Left lung (tissue), 10 donors: ENCODE results near the gene CBX5. TPM values are rescaled to one million over a fixed set of nuclear protein-coding genes. Genes with fewer than 3 reads are reported as not detected.
A peak's percentile ranks its signal among the peaks of the same experiment; 100 is the strongest.
"Not testable (repeated sequence)": the region's sequence is repeated elsewhere in the genome, so short reads cannot be mapped to it uniquely, and the experiment has no call there.

Experiments used
- ATAC-seq: fragments of 200-7000 bp; cut with Tn5 transposase; one replicate; pipeline ENCODE4 v1.9.1; 2020; ENCODE audit warnings: moderate library complexity
- DNase-seq, 4 donors: peaks; one replicate each; pipeline ENCODE4 v3.0.0-alpha.2; 2013 to 2020
- H3K27ac ChIP-seq, 2 donors: fragments of 200-600 bp; sonication (generic) in 1 of 2; one replicate each; pipeline versions ENCODE4 v1.5.0 to v1.8.0; 2020 to 2021
- H3K27me3 ChIP-seq, 2 donors: fragments of 200-600 bp; sonication (generic) in 1 of 2; one replicate each; pipeline versions ENCODE4 v1.5.0 to v1.8.0; 2020 to 2021
- H3K36me3 ChIP-seq, 2 donors: fragments of 200-600 bp; sonication (generic) in 1 of 2; one replicate each; pipeline versions ENCODE4 v1.5.0 to v1.8.0; 2020 to 2021
- H3K4me1 ChIP-seq, 2 donors: fragments of 200-600 bp; one replicate each; pipeline ENCODE4 v1.8.0; 2021
- H3K4me3 ChIP-seq, 2 donors: fragments of 200-600 bp; sonication (generic) in 1 of 2; one replicate each; pipeline versions ENCODE4 v1.5.0 to v1.8.0; 2020 to 2021; ENCODE audit warnings: mild to moderate bottlenecking in 1 of 2
- H3K9me3 ChIP-seq, 2 donors: fragments of 200-600 bp; sonication (generic) in 1 of 2; one replicate each; pipeline versions ENCODE4 v1.5.0 to v1.8.0; 2020 to 2021
- CTCF ChIP-seq, 2 donors: fragments of 200-600 bp; sonication (generic) in 1 of 2; IDR thresholded peaks; one replicate each; pipeline versions ENCODE4 v1.5.0 to v1.8.0; 2021; ENCODE audit warnings: antibody characterized with exemption in 2 of 2
- intact Hi-C, 2 donors: fragments of 100-400 bp; cut with DNase I; formaldehyde crosslinking; loops; one replicate each; pipeline versions ENCODE4 v1.11.2 to v1.14.2; 2022
- polyA plus RNA-seq, 6 donors: library from polyadenylated mRNA; unstranded; fragments of 120-200 nt; gene quantifications; one replicate each; pipeline ENCODE4 v1.2.1, GENCODE V29; 2013; ENCODE audit not compliant: insufficient read length in 6 of 6
- total RNA-seq, 2 donors: library from RNA; stranded (reverse); fragmentation: NEBNext Ultra II Directional; extraction: Animal tissue kit (Norgen Biotek cat#: 25700); gene quantifications; one replicate each; pipeline ENCODE4 v1.2.1, GENCODE V29; 2021
- donor health status: DM: no; HTN: yes; CAD: no.
- donor health status: DM: no; HTN: no; CAD: no.

CBX5 gene
- total and polyA plus RNA-seq, 8 donors, result 69.8 to 134 (median 113) TPM

- no peak for ATAC-seq
- peaks cover 38 to 76% of the 10 kb centered on the region in 2 donors for H3K4me1 ChIP-seq
- H3K4me3 ChIP-seq, result peak overlapping the region in 1 of 2 donors; percentile 90
- H3K9me3 ChIP-seq, result no peaks in the 10 kb centered on the region
- H3K36me3 ChIP-seq, result peaks cover 13 to 66% of the 10 kb centered on the region in 2 donors
- no peaks in the 10 kb centered on the region for H3K27me3 ChIP-seq
- intact Hi-C loops, result loop anchor here in 1 of 2 donors (5.0 kb wide), 1 partner anchor 39 kb away; no protein-coding TSS in a partner anchor
- TF ChIP-seq CTCF (IDR thresholded peaks at IDR 0.05), result no peak
- peak overlapping the region in 1 of 2 donors; percentile 5 for H3K27ac ChIP-seq
- no peak for DNase-seq
Observed at GRCh38 chr12:54282949-54283593, 3.1 kb upstream of the CBX5 start.

DNA sequence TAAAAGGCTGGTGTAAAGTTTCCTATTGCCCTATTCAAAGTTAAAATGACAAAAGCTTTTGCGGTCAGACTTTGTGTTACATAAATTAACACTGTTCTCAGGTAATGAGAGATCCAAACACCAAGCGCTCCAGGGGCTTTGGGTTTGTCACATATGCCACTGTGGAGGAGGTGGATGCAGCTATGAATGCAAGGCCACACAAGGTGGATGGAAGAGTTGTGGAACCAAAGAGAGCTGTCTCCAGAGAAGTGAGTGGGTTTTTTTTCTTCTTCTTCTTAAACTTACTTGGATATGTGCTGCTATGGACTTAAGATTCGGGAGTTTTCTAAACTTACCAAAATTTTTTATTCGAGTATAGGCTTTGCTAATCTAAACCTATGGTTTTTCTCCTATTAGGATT, 1.8 kb upstream of the CBX5 start:
- Histone ChIP-seq H3K4me3 (peak overlapping the region; percentile 53 to 90), H3K36me3 (peaks cover 13 to 52% of the 10 kb centered on the region in 2 donors), H3K4me1 (peaks cover 47 to 76% of the 10 kb centered on the region in 2 donors), H3K27ac (peak overlapping the region; percentile 94 to 95)
- intact Hi-C loops, result loop anchor here in 1 of 2 donors (5.0 kb wide), 1 partner anchor 41 kb away; no protein-coding TSS in a partner anchor
- not testable (repeated sequence) for DNase-seq, ATAC-seq, H3K9me3 ChIP-seq, H3K27me3 ChIP-seq

DNA sequence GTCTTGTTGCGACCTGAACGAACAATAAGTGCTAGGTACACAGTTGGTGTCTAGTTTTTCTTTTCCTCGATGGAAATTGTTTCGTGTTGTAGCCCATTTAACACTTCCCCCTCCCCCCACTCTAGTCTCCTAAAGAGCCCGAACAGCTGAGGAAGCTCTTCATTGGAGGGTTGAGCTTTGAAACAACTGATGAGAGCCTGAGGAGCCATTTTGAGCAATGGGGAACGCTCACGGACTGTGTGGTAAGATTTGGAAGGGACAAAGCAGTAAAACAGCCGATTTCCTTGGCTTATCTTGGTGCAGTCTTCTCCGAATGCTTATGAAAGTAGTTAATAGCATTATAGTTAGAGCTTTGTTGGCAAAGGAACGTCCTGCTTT, 1.3 kb upstream of the CBX5 start:
- Histone ChIP-seq H3K4me1 (peaks cover 47 to 76% of the 10 kb centered on the region in 2 donors), H3K36me3 (peaks cover 13 to 48% of the 10 kb centered on the region in 2 donors), H3K27ac (peak overlapping the region; percentile 94 to 95), H3K4me3 (peak overlapping the region; percentile 53 to 90)
- not testable (repeated sequence) for H3K9me3 ChIP-seq, DNase-seq, ATAC-seq, H3K27me3 ChIP-seq
- intact Hi-C loops, result loop anchor here in 1 of 2 donors (5.0 kb wide), 1 partner anchor 41 kb away; no protein-coding TSS in a partner anchor

DNA sequence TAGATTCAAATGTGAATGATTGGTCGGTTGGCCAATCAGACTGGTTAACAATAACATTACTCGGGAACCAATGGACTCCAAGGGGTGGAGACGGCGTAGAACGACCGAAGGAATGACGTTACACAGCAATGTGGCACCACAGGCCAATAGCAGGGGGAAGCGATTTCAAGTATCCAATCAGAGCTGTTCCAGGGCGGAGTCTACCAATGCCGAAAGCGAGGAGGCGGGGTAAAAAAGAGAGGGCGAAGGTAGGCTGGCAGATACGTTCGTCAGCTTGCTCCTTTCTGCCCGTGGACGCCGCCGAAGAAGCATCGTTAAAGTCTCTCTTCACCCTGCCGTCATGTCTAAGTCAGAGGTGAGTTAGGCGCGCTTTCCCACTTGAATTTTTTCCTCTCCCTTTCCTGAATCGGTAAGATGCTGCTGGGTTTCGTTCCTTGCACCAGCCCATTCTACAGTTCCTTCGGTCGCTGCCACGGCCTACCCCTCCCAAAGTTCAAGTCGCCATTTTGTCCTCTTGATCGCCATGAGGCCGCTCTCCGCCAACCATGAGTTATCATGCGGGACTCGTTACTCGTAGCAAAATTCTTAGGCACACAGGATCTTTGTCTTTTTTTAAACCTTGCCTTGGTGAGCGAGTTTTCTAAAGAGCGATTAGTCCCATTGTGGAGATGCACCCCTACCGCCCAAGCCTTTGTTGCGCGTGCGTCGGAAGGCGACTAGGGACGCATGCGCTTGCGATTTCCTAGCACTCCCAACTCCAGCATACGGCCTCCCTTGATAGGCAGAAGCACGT, 742 bp upstream of the CBX5 start, which contains the start of gene HNRNPA1:
TSS of gene HNRNPA1 (plus strand) at position 259 of the 793 bp plus-strand sequence. CDS start at position 341, 82 bp downstream.
- intact Hi-C loops, result loop anchor here in 1 of 2 donors (5.0 kb wide), 1 partner anchor 42 kb away; no protein-coding TSS in a partner anchor

DNA sequence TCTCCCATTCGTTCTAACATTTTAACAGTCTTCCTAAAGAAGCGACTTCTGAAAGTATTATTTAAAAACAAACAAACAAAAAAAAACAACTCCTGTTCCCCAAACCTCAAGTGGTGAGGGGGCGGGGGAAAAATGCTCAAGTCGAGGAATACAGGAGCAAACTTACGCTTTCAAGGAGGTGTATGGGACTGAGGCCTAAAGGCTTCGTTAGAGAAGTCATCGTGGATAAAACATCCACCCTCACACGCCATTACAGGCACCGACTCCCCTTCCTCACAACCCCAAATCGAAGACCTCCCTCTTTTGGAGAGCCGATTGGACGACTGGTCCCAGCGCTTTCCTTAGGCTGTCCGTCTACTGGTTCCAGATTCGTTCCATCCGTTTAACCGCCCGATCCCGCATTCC, 693 bp downstream of the CBX5 start:
- ATAC-seq (no peak), DNase-seq (no peak)
- Histone ChIP-seq H3K4me3 (peak overlapping the region; percentile 53 to 90), H3K36me3 (peaks cover 13 to 28% of the 10 kb centered on the region in 2 donors), H3K4me1 (peaks cover 42 to 62% of the 10 kb centered on the region in 2 donors), H3K27ac (peak overlapping the region; percentile 94 to 95), H3K9me3 (no peaks in the 10 kb centered on the region), H3K27me3 (no peaks in the 10 kb centered on the region)
- no peak for TF ChIP-seq CTCF (IDR thresholded peaks at IDR 0.05)
- intact Hi-C loops, result no loop called here

More for the DNA sequence above, 742 bp upstream of the CBX5 start, which contains the start of gene HNRNPA1:
- peak within 1 kb of the TSS; percentile 94 to 95 for H3K27ac ChIP-seq
- peaks cover 44 to 71% of the 10 kb centered on the region in 2 donors for H3K4me1 ChIP-seq
- H3K36me3 ChIP-seq, result peaks cover 13 to 42% of the 10 kb centered on the region in 2 donors
- peak; percentile 92 for ATAC-seq
- peak in 3 of 4 donors; percentile 97 to 99 (median 98) for DNase-seq
- H3K27me3 ChIP-seq, result no peaks in the 10 kb centered on the region
- H3K9me3 ChIP-seq, result no peaks in the 10 kb centered on the region
- peak within 1 kb of the TSS; percentile 53 to 90 for H3K4me3 ChIP-seq
- TF ChIP-seq CTCF (IDR thresholded peaks at IDR 0.05), result no peak
